ENCODE measurements around the gene THYN1.

Gene THYN1

GRCh38 chr11:134267461-134267860, 14.3 kb upstream of the THYN1 start:
- TF ChIP-seq, protein P1, sequence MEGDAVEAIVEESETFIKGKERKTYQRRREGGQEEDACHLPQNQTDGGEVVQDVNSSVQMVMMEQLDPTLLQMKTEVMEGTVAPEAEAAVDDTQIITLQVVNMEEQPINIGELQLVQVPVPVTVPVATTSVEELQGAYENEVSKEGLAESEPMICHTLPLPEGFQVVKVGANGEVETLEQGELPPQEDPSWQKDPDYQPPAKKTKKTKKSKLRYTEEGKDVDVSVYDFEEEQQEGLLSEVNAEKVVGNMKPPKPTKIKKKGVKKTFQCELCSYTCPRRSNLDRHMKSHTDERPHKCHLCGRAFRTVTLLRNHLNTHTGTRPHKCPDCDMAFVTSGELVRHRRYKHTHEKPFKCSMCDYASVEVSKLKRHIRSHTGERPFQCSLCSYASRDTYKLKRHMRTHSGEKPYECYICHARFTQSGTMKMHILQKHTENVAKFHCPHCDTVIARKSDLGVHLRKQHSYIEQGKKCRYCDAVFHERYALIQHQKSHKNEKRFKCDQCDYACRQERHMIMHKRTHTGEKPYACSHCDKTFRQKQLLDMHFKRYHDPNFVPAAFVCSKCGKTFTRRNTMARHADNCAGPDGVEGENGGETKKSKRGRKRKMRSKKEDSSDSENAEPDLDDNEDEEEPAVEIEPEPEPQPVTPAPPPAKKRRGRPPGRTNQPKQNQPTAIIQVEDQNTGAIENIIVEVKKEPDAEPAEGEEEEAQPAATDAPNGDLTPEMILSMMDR (IDR thresholded peaks at IDR 0.05; ENCODE audit: control extremely low read depth, extremely low read depth, low read depth, missing control alignments): no peak
- DNase-seq (ENCODE audit: extremely low spot score): no peak
- ChIA-PET CTCF (interaction anchor here (7.1 to 7.7 kb wide), 2 partner anchors 8 to 15 kb away, joined by 46 to 99 read pairs; partner anchors contain the start of genes ACAD8, GLB1L3 and THYN1), POLR2A (no interaction called here)

- ChIA-PET POLR2A (no interaction called here), CTCF (interaction anchor here (7.1 to 7.7 kb wide), 2 partner anchors 8 to 14 kb away, joined by 46 to 99 read pairs; partner anchors contain the start of genes ACAD8, GLB1L3 and THYN1)
- no peak for DNase-seq (ENCODE audit: extremely low spot score)
- TF ChIP-seq, protein P1 (IDR thresholded peaks at IDR 0.05; ENCODE audit: control extremely low read depth, extremely low read depth, low read depth, missing control alignments): no peak
Measured at GRCh38 chr11:134266841-134267251, 13.7 kb upstream of the THYN1 start.

DNA sequence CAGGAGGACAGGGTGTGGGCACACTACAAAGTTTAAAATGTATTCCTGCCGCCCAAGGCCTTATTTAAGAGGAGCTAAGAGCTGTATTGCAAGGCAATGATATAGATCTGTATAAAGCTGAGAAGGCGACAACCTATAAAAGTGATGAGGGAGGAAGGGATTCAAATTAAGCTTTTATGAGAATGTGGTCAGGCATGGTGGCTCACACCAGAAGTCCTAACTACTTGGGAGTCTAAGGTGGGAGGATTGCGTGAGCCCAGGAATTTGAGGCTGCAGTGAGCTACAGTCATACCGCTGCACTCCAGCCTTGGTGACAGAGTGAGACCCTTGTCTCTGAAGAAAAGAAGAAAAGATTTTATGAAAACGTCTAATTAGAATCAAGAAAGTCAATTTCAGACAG, 13.3 kb upstream of the THYN1 start:
- ChIA-PET POLR2A (no interaction called here), CTCF (interaction anchor here (7.1 to 7.7 kb wide), 2 partner anchors 9 to 14 kb away, joined by 46 to 99 read pairs; partner anchors contain the start of genes ACAD8, GLB1L3 and THYN1)
- no peak for DNase-seq (ENCODE audit: extremely low spot score)
- TF ChIP-seq, protein P1 (IDR thresholded peaks at IDR 0.05; ENCODE audit: control extremely low read depth, extremely low read depth, low read depth, missing control alignments): no peak

DNA sequence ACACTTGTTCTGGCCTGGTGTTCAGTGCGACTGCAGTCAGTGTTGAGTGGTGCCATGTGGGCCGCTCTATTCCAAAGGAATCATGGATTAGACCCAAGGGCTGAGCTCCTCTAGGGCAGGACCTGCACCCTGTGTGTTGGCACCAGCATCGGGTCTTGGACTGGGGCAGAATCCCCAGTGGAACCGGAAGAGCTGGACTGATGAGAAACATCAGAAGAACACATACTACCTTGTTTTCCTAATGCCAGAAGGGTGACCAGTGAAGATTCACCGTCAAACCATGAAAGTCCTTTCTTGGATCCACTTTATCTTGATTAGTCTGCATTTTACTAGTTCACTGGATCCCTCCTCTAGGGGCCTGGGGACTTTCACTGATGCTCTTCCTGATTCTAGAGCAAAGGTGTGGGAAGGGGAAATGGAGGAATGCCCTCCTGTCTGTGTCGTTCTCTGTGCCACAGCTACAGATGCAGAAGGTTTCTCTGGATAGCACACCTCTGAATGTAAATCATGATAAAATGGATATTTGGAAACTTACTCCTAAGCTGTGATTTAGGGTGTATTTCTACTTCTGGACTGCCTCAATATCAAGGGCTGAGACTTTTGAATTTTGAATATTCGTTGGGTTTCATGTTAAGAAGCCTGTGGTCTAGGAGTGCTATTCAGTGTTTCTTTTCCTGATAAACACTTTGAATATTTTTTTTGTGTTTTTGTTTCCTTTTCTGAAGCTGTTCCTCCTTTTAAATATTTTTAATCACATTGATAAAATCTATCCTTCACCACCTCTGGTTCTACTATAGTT, 12.0 kb upstream of the THYN1 start:
- TF ChIP-seq, protein P1 (IDR thresholded peaks at IDR 0.05; ENCODE audit: control extremely low read depth, extremely low read depth, low read depth, missing control alignments): no peak
- DNase-seq (ENCODE audit: extremely low spot score): no peak
- ChIA-PET CTCF (interaction anchor here (1.0 to 7.7 kb wide), 4 partner anchors 10 to 603 kb away, joined by 3 to 99 read pairs (median 24); partner anchors contain the start of genes ACAD8, GLB1L3 and THYN1), POLR2A (no interaction called here)

DNA sequence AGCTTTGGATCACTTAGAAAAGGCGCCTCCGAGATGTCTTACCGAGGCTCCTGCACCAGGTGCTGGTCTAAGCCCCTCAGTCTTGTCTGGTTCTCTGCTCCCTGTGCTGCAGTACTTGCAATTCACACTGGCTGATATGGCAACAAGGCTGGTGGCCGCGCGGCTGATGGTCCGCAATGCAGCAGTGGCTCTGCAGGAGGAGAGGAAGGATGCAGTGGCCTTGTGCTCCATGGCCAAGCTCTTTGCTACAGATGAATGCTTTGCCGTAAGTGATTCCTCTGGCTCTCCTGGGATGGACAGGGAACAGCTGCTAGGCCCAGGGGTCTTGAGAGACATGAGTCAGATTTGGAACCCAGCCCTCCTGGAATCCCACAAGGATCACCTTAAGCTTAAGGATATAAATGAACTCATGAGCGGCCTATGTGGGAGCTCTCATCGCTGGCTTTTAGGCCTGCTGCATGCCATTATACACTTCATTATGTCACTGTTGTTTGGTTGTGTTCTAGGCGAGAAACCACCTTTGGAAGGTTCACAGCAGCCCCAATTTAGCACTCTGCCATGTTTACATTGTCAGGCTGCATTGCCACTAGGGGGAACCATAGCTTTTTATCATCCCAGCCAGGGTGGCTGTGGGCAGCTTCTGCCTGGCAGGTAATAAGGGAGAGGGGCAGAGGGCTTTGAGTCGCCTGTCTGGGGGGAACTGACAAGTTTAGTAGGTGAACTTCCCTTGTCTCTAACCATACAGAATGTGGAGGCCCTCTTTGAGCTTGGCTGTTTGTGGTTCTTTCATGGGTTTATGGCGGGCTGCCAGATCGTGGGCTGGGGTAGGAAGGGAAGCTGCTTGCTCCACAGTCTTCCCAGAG, 8.7 kb upstream of the THYN1 start:
- TF ChIP-seq, protein P1 (IDR thresholded peaks at IDR 0.05; ENCODE audit: control extremely low read depth, extremely low read depth, low read depth, missing control alignments): peak; percentile 64
- CTCF ChIA-PET: interaction anchor here (1.0 to 7.7 kb wide), 13 partner anchors 9 to 88 kb away, joined by 3 to 99 read pairs (median 4); partner anchors contain the start of genes ACAD8, GLB1L3 and THYN1
- DNase-seq (ENCODE audit: extremely low spot score): peak; percentile 63
- POLR2A ChIA-PET: no interaction called here

DNA sequence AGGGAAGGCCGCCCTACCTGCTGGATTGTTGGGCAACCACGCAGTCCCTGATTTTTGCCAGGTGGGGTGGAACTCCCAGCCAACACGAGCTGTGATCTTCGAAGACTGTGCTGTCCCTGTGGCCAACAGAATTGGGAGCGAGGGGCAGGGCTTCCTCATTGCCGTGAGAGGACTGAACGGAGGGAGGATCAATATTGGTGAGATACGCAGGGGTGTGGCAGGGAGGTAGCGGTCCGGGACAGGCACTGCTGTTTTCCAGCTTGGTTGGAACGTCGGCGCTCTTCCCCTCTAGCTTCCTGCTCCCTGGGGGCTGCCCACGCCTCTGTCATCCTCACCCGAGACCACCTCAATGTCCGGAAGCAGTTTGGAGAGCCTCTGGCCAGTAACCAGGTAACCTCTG, 7.8 kb upstream of the THYN1 start:
- TF ChIP-seq, protein P1 (IDR thresholded peaks at IDR 0.05; ENCODE audit: control extremely low read depth, extremely low read depth, low read depth, missing control alignments): no peak
- DNase-seq (ENCODE audit: extremely low spot score): no peak
- ChIA-PET POLR2A (no interaction called here), CTCF (interaction anchor here (0.8 to 7.7 kb wide), 5 partner anchors 8 to 31 kb away, joined by 3 to 99 read pairs (median 6); partner anchors contain the start of genes ACAD8, GLB1L3 and THYN1)

Measured in GM10248 (cell line).